Measurements from ENCODE around the gene PTH2. TPM values are rescaled to one million over a fixed set of nuclear protein-coding genes. Genes with fewer than 3 reads are reported as not detected.

The PTH2 gene
- total and polyA plus RNA-seq, 10 of the 15 experiments (the other 5 are each of a cell fraction or from before 2014, with no cell fraction given), result not detected

GRCh38 chr19:49443366-49444099, 20.3 kb upstream of the PTH2 start (continued):
- TF ChIP-seq TCF12 (IDR thresholded peaks at IDR 0.05; ENCODE audit: low read depth, low read length) (peak; percentile 95), STAT1 (conservative IDR thresholded peaks at IDR 0.05) (0 out of 2 replicates have a peak, but pooled peaks have one; percentile 64), DPF2 (IDR thresholded peaks at IDR 0.05) (peak; percentile 94), SREBF1 (IDR thresholded peaks at IDR 0.05; ENCODE audit: low read length) (peak; percentile 77), NBN (IDR thresholded peaks at IDR 0.05) (peak; percentile 85), GATAD2B (conservative IDR thresholded peaks at IDR 0.05; ENCODE audit: low read depth) (peak; percentile 96), BRCA1 (IDR thresholded peaks at IDR 0.05; ENCODE audit: low read depth, low read length) (no peak), TCF7 (IDR thresholded peaks at IDR 0.05; ENCODE audit: borderline replicate concordance) (no peak), SPI1 (IDR thresholded peaks at IDR 0.05; ENCODE audit: borderline replicate concordance, insufficient read depth, low read depth, low read length) (peak; percentile 34; the same call in 1 of the 2 replicates)

- Histone ChIP-seq H3K9ac (ENCODE audit: control insufficient read depth, insufficient read depth, low read length) (peak overlapping the region; percentile 5; the same call in 1 of the 2 replicates), H3K27ac (ENCODE audit: control insufficient read depth, insufficient read depth) (no peak overlapping the region; the same call in 1 of the 2 replicates), H3K36me3 (ENCODE audit: control insufficient read depth in 2 of 2, insufficient read depth in 2 of 2, low read length in 1 of 2) (peaks cover 0 to 3% of the 10 kb centered on the region in 2 experiments; a peak in 2 of 4 replicates), H2AFZ (ENCODE audit: control insufficient read depth, low read depth, low read length) (peak overlapping the region; percentile 76), H3K9me3 (replicated peaks; ENCODE audit: control insufficient read depth, insufficient read depth, low read length) (no peaks in the 10 kb centered on the region), H3K27me3 (replicated peaks in 1 of 2; ENCODE audit: control insufficient read depth in 2 of 2, insufficient read depth in 2 of 2, low read length in 1 of 2) (peaks cover 9 to 23% of the 10 kb centered on the region in 2 experiments), H3K4me3 (peak overlapping the region; percentile 81), H3K79me2 (ENCODE audit: control insufficient read depth, insufficient read depth, low read length) (no peaks in the 10 kb centered on the region), H3K4me2 (ENCODE audit: control insufficient read depth, insufficient read depth) (peak overlapping the region; percentile 62), H3K4me1 (ENCODE audit: control insufficient read depth, insufficient read depth, low read length) (no peaks in the 10 kb centered on the region), H4K20me1 (ENCODE audit: control insufficient read depth, insufficient read depth) (no peaks in the 10 kb centered on the region)
- WGBS (ENCODE audit: insufficient coverage, insufficient replicate concordance, low lambda C conversion rate, missing lambda C conversion rate), result under 1% methylated on average over 15 of the region's 43 CpGs
- FAIRE-seq, result no peak
- BruUV-seq (replicated peaks), result no TSS peak
- ChIA-PET SMC1A (ENCODE audit: uncharacterized antibody, unreplicated experiment) (interaction anchor here (1.5 to 3.0 kb wide), 4 partner anchors 27 to 217 kb away, joined by 4 to 14 read pairs (median 4); no protein-coding TSS in a partner anchor), CTCF (interaction anchor here (0.6 to 4.9 kb wide), 12 partner anchors 9 to 218 kb away, joined by 3 to 47 read pairs (median 4); partner anchors contain the start of genes ALDH16A1 and PIH1D1), RAD21 (ENCODE audit: unreplicated experiment) (interaction anchor here (0.5 to 1.8 kb wide), 12 partner anchors 9 to 249 kb away, joined by 3 to 15 read pairs (median 4); partner anchors contain the start of genes PIH1D1 and SCAF1), POLR2A (interaction anchor here (1.0 to 1.5 kb wide), 4 partner anchors 9 to 52 kb away, joined by 3 to 5 read pairs (median 4); partner anchors contain the start of gene PIH1D1)
- peak in 1 of 2 experiments; percentile 78; a peak in 1 of 3 replicates for TF ChIP-seq EGR1 (IDR thresholded peaks at IDR 0.05; ENCODE audit: borderline replicate concordance in 1 of 2, low read depth in 2 of 2, low read length in 2 of 2)
- no peak for TF ChIP-seq FOXM1 (IDR thresholded peaks at IDR 0.05; ENCODE audit: low read depth, low read length)
- no peak for TF ChIP-seq MTA2 (IDR thresholded peaks at IDR 0.05; ENCODE audit: low read depth)
- no peak for TF ChIP-seq ZNF592 (IDR thresholded peaks at IDR 0.05)
- TF ChIP-seq MEF2A (IDR thresholded peaks at IDR 0.05; ENCODE audit: insufficient read depth, low read depth, low read length), result no peak
- no peak for TF ChIP-seq ATF3 (IDR thresholded peaks at IDR 0.05; ENCODE audit: borderline replicate concordance, extremely low read depth, low read depth, low read length)
- TF ChIP-seq KDM1A (IDR thresholded peaks at IDR 0.05; ENCODE audit: borderline replicate concordance), result no peak
- no peak for TF ChIP-seq CBX3 (IDR thresholded peaks at IDR 0.05; ENCODE audit: borderline replicate concordance, low read depth)
- peak; percentile 68 for ATAC-seq
- intact Hi-C loops (cut with micrococcal nuclease; ENCODE audit: unreplicated experiment), result loop anchor here (1.0 kb wide), 7 partner anchors 27 to 217 kb away; partner anchors contain the start of gene FLT3LG
- in situ Hi-C loops (cut with MboI), result no loop called here
- DNase-seq (ENCODE audit: low read depth, low spot score), result no peak
Measured at GRCh38 chr19:49442771-49443365, 19.6 kb upstream of the PTH2 start.

Data from GM12878 (cell line).